Hepatocyte (in vitro differentiated cells): ENCODE data around the gene IER3. TPM values are rescaled to one million over a fixed set of nuclear protein-coding genes. Genes with fewer than 3 reads are reported as not detected.

Experiments
- DNase-seq: peaks from one replicate; pipeline ENCODE4 v3.0.0-alpha.2; 2016; ENCODE audit warnings: low spot score
- H2AFZ ChIP-seq: fragments of 200-600 bp; sonication (generic); 2 replicates; pipeline ENCODE4 v1.6.0; 2016; ENCODE audit warnings: antibody characterized with exemption, mild to moderate bottlenecking
- H3K27ac ChIP-seq: fragments of 200-600 bp; sonication (generic); 2 replicates; pipeline ENCODE4 v1.5.1; 2016; ENCODE audit warnings: mild to moderate bottlenecking
- H3K27me3 ChIP-seq: fragments of 200-600 bp; sonication (generic); 2 replicates; pipeline ENCODE4 v1.6.1; 2016
- H3K36me3 ChIP-seq: fragments of 200-600 bp; sonication (generic); replicated peaks from 2 replicates; pipeline ENCODE4 v1.5.1; 2016; ENCODE audit warnings: low read depth; ENCODE audit not compliant: insufficient read depth
- H3K4me1 ChIP-seq: fragments of 200-600 bp; sonication (generic); 2 replicates; pipeline ENCODE4 v1.5.1; 2016; ENCODE audit warnings: mild to moderate bottlenecking, moderate library complexity; ENCODE audit not compliant: insufficient read depth
- H3K4me2 ChIP-seq: fragments of 200-600 bp; sonication (generic); 2 replicates; pipeline ENCODE4 v1.6.0; 2016
- H3K4me3 ChIP-seq: fragments of 200-600 bp; sonication (generic); 2 replicates; pipeline ENCODE4 v1.5.1; 2016; ENCODE audit warnings: mild to moderate bottlenecking
- H3K79me2 ChIP-seq: fragments of 200-600 bp; sonication (generic); 2 replicates; pipeline ENCODE4 v1.6.0; 2017; ENCODE audit warnings: mild to moderate bottlenecking
- H3K9me2 ChIP-seq: fragments of 200-600 bp; sonication (generic); replicated peaks from 2 replicates; pipeline ENCODE4 v1.6.0; 2017; ENCODE audit warnings: mild to moderate bottlenecking; ENCODE audit not compliant: insufficient read depth
- H3K9me3 ChIP-seq: fragments of 200-600 bp; sonication (generic); 2 replicates; pipeline ENCODE4 v1.5.1; 2016; ENCODE audit warnings: low read depth, mild to moderate bottlenecking
- H4K20me1 ChIP-seq: fragments of 200-600 bp; sonication (generic); 2 replicates; pipeline ENCODE4 v1.6.0; 2016; ENCODE audit warnings: mild to moderate bottlenecking; ENCODE audit not compliant: insufficient read depth, poor library complexity, severe bottlenecking
- CTCF ChIP-seq: fragments of 200-600 bp; sonication (generic); IDR thresholded peaks from 2 replicates; pipeline ENCODE4 v1.5.1; 2016; ENCODE audit warnings: antibody characterized with exemption, mild to moderate bottlenecking; ENCODE audit not compliant: poor library complexity
- EZH2 ChIP-seq: fragments of 200-600 bp; sonication (generic); IDR thresholded peaks from 2 replicates; pipeline ENCODE4 v1.6.1; 2016; ENCODE audit warnings: antibody characterized with exemption, mild to moderate bottlenecking, borderline replicate concordance
- EZH2phosphoT487 ChIP-seq: fragments of 200-600 bp; sonication (generic); IDR thresholded peaks from one replicate; pipeline ENCODE4 v1.6.1; 2018; ENCODE audit warnings: antibody characterized with exemption, mild to moderate bottlenecking, low read depth, moderate library complexity; ENCODE audit not compliant: unreplicated experiment, severe bottlenecking
- WGBS: methylation state at CpG from one replicate; pipeline ENCODE4 v1.1.6; 2016; ENCODE audit warnings: low lambda C conversion rate; ENCODE audit errors: missing lambda C conversion rate; 5-methylcytosine and 5-hydroxymethylcytosine counted together
- polyA plus RNA-seq: library from polyadenylated mRNA; unstranded; fragments of >200 nt; fragmentation: Nextera tagmentation; extraction: Ambion mirVana; gene quantifications from 2 replicates; pipeline ENCODE4 v1.2.1, GENCODE V29; 2016
- total RNA-seq: library from RNA; depleted of rRNA; stranded (reverse); fragments of >200 nt; gene quantifications from 2 replicates; pipeline ENCODE4 v1.2.3, GENCODE V29; 2014

The IER3 gene
- total and polyA plus RNA-seq, 2 experiments from 2014 or later, result 159 to 193 TPM

GRCh38 chr6:30735668-30736314, 8.6 kb downstream of the IER3 start:
- 95% methylated on average over 8 of the region's 8 CpGs for WGBS
- Histone ChIP-seq H3K4me1 (no peaks in the 10 kb centered on the region), H3K27ac (no peak overlapping the region), H3K4me3 (no peak overlapping the region), H3K79me2 (peaks cover 56% of the 10 kb centered on the region), H4K20me1 (no peaks in the 10 kb centered on the region), H3K9me2 (no peaks in the 10 kb centered on the region), H3K4me2 (no peak overlapping the region), H2AFZ (no peak overlapping the region), H3K36me3 (no peaks in the 10 kb centered on the region), H3K9me3 (no peaks in the 10 kb centered on the region), H3K27me3 (no peaks in the 10 kb centered on the region)
- DNase-seq, result no peak
- TF ChIP-seq CTCF (no peak), EZH2 (no peak), EZH2phosphoT487 (no peak)

- H2AFZ ChIP-seq, result no peak overlapping the region
- H3K27me3 ChIP-seq, result no peaks in the 10 kb centered on the region
- no peak overlapping the region for H3K4me2 ChIP-seq
- TF ChIP-seq CTCF (no peak), EZH2phosphoT487 (no peak), EZH2 (no peak)
- no peak for DNase-seq
- no peaks in the 10 kb centered on the region for H3K9me3 ChIP-seq
- 95% methylated on average over 12 of the region's 12 CpGs for WGBS
- no peak overlapping the region for H3K27ac ChIP-seq
- no peak overlapping the region for H3K4me3 ChIP-seq
- H3K36me3 ChIP-seq, result no peaks in the 10 kb centered on the region
- peaks cover 34% of the 10 kb centered on the region for H3K79me2 ChIP-seq
- no peaks in the 10 kb centered on the region for H3K4me1 ChIP-seq
- H3K9me2 ChIP-seq, result no peaks in the 10 kb centered on the region
- H4K20me1 ChIP-seq, result no peaks in the 10 kb centered on the region
Measured at GRCh38 chr6:30732237-30732943, 12.0 kb downstream of the IER3 start.

- H3K4me2 ChIP-seq, result no peak overlapping the region
- H3K4me3 ChIP-seq, result no peak overlapping the region
- H3K9me3 ChIP-seq, result no peaks in the 10 kb centered on the region
- no peak overlapping the region for H2AFZ ChIP-seq
- peak; percentile 63 for TF ChIP-seq CTCF
- TF ChIP-seq EZH2, result no peak
- no peak overlapping the region for H3K27ac ChIP-seq
- DNase-seq, result peak; percentile 90
- H3K79me2 ChIP-seq, result peaks cover 26% of the 10 kb centered on the region
- 65% methylated on average over 30 of the region's 30 CpGs for WGBS
- no peaks in the 10 kb centered on the region for H3K27me3 ChIP-seq
- H4K20me1 ChIP-seq, result peaks cover 4% of the 10 kb centered on the region
- no peaks in the 10 kb centered on the region for H3K9me2 ChIP-seq
- H3K36me3 ChIP-seq, result no peaks in the 10 kb centered on the region
- no peaks in the 10 kb centered on the region for H3K4me1 ChIP-seq
Measured at GRCh38 chr6:30730601-30731435, 13.5 kb downstream of the IER3 start.
